ENCODE measurements around the gene PDE4D. TPM values are rescaled to one million over a fixed set of nuclear protein-coding genes. Genes with fewer than 3 reads are reported as not detected.

PDE4D gene
- total RNA-seq, 1 donor from 2014 or later = 50.0 TPM

DNA sequence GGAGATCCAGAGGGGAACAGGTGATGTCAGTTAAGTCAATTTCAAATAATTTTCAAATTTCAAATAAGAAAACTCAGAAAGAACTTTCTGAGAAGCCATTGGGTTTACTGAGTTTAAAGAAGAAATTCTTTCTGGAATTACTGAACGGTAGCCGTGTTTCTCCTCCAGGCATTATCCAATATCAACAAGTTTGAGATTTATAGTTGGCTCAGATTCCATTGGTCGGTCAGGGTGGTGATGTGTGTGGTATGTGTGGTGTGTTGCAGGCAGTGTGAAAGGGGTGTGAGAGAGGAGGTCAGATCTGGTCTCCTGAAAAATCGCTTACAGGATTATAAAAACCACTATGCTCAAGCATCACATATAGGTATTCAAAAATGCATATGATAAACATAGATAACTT lies 60.1 kb downstream of the PDE4D start:
- H3K4me3 Mint-ChIP-seq = no peak overlapping the region
- no peak overlapping the region for H3K27ac Mint-ChIP-seq
- DNase-seq (ENCODE audit: extremely low spot score, unreplicated experiment) = no peak
- TF ChIP-seq, protein P1, sequence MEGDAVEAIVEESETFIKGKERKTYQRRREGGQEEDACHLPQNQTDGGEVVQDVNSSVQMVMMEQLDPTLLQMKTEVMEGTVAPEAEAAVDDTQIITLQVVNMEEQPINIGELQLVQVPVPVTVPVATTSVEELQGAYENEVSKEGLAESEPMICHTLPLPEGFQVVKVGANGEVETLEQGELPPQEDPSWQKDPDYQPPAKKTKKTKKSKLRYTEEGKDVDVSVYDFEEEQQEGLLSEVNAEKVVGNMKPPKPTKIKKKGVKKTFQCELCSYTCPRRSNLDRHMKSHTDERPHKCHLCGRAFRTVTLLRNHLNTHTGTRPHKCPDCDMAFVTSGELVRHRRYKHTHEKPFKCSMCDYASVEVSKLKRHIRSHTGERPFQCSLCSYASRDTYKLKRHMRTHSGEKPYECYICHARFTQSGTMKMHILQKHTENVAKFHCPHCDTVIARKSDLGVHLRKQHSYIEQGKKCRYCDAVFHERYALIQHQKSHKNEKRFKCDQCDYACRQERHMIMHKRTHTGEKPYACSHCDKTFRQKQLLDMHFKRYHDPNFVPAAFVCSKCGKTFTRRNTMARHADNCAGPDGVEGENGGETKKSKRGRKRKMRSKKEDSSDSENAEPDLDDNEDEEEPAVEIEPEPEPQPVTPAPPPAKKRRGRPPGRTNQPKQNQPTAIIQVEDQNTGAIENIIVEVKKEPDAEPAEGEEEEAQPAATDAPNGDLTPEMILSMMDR (conservative IDR thresholded peaks at IDR 0.05) = no peak
- peaks cover 9% of the 10 kb centered on the region for H3K4me1 Mint-ChIP-seq (ENCODE audit: unreplicated experiment)
- H3K9me3 Mint-ChIP-seq = no peaks in the 10 kb centered on the region
- peaks cover 11% of the 10 kb centered on the region for H3K27me3 Mint-ChIP-seq
- H3K36me3 Mint-ChIP-seq = no peaks in the 10 kb centered on the region

DNA sequence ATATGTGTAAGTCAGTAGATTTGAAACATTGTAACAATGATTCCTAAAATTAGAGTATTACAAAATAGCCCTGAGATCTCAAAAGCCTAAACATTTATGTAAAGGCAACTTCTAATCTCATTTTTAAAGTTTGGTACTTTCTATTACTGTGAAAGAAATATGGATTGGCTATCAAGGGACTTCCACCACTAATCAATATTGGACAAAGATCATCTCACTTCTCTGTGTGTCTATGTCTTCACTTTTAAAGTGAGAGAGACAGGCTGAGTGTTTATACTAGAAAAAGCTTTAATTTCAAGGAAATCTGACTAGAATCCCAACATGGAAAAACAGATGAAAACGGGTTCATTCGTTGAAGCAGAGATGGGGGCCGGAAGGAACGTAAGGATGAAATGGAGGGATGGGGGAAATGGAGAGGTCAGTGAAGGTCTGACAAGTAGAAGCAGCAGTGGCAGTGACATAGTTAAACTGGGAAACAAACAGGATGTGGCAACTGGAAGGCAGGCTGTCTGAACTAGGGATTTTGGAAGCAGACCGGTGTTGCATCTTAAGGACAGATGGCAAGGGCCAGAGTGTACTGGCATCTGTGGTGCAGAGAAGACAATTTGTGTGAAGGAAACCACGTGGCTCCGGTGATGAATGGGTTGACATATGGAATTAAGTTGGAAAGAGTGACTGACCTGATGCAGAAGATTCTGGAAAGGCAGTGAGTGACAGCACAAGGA lies 60.8 kb downstream of the PDE4D start:
- Mint-ChIP-seq H3K36me3 (no peaks in the 10 kb centered on the region), H3K27ac (no peak overlapping the region), H3K4me1 (ENCODE audit: unreplicated experiment) (peaks cover 9% of the 10 kb centered on the region), H3K4me3 (no peak overlapping the region), H3K9me3 (no peaks in the 10 kb centered on the region), H3K27me3 (peaks cover 11% of the 10 kb centered on the region)
- no peak for DNase-seq (ENCODE audit: extremely low spot score, unreplicated experiment)
- TF ChIP-seq, protein P1 (conservative IDR thresholded peaks at IDR 0.05) = no peak

DNA sequence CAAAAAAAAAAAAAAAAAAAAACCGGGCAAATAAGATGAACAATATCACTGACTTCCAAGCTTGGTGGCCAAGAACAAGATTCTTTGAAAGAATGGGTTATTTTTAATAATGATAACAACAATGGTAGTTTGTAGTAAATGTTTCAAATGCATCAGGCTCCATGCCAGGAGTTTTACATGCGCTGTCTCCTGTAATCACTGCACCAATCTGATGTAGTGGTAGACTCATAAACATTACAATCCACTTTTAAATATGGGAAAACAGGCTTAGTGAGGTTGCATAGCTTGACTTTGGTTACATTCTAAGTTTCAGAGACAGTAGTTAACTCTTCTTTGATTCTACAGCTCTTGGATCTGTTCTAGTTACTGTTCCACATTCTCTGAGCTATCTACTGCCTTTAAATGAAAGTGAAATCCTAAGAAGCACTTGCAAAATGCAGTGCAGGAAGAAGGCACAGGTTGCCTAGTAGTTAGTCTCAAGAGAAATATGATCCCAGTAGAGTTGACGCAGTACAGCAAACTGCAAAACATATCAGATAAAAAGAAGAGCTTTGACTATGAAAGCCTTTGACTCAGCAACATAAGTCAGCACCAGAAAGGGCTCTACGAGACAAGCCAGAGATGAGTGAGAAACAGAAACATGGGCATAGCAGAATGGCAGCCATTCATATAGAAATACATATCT lies 62.1 kb downstream of the PDE4D start:
- H3K9me3 Mint-ChIP-seq = no peaks in the 10 kb centered on the region
- no peak overlapping the region for H3K27ac Mint-ChIP-seq
- no peak overlapping the region for H3K4me3 Mint-ChIP-seq
- TF ChIP-seq, protein P1 (conservative IDR thresholded peaks at IDR 0.05) = no peak
- H3K4me1 Mint-ChIP-seq (ENCODE audit: unreplicated experiment) = peaks cover 9% of the 10 kb centered on the region
- no peaks in the 10 kb centered on the region for H3K36me3 Mint-ChIP-seq
- peaks cover 11% of the 10 kb centered on the region for H3K27me3 Mint-ChIP-seq
- DNase-seq (ENCODE audit: extremely low spot score, unreplicated experiment) = no peak

DNA sequence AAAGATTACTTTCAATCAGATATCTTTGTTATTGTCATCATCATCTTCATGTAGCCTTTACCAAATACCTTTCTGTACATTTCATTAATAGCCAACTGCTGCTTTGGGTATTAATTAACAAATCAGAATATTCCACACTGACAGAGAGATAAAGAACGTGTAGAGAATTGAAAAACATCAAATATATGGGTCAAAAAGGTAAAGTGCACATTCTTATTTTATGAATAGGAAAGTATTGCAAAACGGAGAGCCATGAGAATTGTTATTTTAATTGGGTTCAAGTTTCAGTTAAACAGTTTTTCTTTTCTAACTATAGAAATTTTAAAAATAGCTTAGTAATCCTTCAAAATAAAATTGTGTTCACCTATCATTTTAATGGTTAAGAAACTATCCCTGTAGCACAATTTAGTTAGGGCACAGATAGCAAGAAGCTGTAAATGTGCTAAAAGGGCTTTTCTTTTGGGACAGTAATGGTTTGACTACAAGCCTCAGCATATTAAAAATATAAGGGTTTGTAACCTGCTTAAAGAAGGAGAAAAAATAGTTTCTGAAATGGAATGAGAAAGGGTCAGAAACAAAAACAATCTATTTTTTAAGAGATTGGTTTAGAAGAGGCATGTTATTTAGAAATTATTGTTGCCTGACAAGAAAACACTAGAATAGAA lies 62.9 kb downstream of the PDE4D start:
- peaks cover 9% of the 10 kb centered on the region for H3K4me1 Mint-ChIP-seq (ENCODE audit: unreplicated experiment)
- no peak for DNase-seq (ENCODE audit: extremely low spot score, unreplicated experiment)

DNA sequence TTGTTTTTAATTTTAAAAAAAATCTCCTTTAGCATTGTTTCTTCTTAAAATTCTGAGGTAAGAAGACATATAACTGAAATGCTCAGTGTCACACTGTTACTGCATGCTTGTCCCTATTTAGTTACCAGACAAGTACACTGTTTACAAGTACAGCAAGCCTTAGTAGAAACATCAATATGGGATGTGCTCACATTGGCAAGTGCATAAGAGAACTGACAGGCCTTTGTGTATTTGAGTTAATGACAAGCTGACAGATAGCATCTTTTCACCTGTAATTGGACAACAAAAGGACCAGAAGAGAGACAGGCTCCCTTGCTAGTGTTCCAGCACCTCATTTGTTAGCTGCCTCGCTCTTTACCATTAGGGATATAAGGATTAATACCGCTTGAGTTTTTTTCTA lies 63.6 kb downstream of the PDE4D start:
- H3K27ac Mint-ChIP-seq = no peak overlapping the region
- H3K4me3 Mint-ChIP-seq = no peak overlapping the region
- TF ChIP-seq, protein P1 (conservative IDR thresholded peaks at IDR 0.05) = no peak
- peaks cover 11% of the 10 kb centered on the region for H3K27me3 Mint-ChIP-seq
- H3K9me3 Mint-ChIP-seq = no peaks in the 10 kb centered on the region
- H3K4me1 Mint-ChIP-seq (ENCODE audit: unreplicated experiment) = peaks cover 9% of the 10 kb centered on the region
- H3K36me3 Mint-ChIP-seq = no peaks in the 10 kb centered on the region
- no peak for DNase-seq (ENCODE audit: extremely low spot score, unreplicated experiment)

More for the DNA sequence above, 62.9 kb downstream of the PDE4D start:
- TF ChIP-seq, protein P1 (conservative IDR thresholded peaks at IDR 0.05) = no peak
- H3K9me3 Mint-ChIP-seq = no peaks in the 10 kb centered on the region
- no peak overlapping the region for H3K4me3 Mint-ChIP-seq
- H3K27ac Mint-ChIP-seq = no peak overlapping the region
- H3K36me3 Mint-ChIP-seq = no peaks in the 10 kb centered on the region
- peaks cover 11% of the 10 kb centered on the region for H3K27me3 Mint-ChIP-seq

Data from type B pancreatic cell (in vitro differentiated cells).